ENCODE measurements around the gene TMEM185B.

TMEM185B gene

DNA sequence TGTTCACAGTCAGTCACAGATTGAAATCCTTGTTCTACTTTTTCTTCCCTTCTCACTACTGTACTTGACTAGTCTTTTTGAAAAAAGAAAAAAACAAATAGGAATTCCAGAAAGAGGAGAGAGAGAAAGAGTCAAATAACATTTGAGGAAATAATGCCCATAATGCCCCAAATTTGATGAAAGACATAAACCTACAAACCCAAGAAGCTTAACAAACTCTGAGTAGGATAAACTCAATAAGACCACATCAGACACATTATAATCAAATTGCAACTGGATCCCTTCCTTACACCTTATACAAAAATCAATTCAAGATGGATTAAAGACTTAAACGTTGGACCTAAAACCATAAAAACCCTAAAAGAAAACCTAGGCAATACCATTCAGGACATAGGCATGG, 30.9 kb downstream of the TMEM185B start:
- TF ChIP-seq SUZ12 (IDR thresholded peaks at IDR 0.05; ENCODE audit: extremely low read depth, insufficient read depth, insufficient read length) (no peak), YY1 (IDR thresholded peaks at IDR 0.05; ENCODE audit: insufficient read depth, insufficient read length) (no peak), ZNF274 (IDR thresholded peaks at IDR 0.05; ENCODE audit: low read depth, low read length) (no peak)
- Histone ChIP-seq H3K9ac (ENCODE audit: insufficient read length, low read depth) (no peak overlapping the region), H3K36me3 (ENCODE audit: insufficient read depth, insufficient read length, low read length) (no peaks in the 10 kb centered on the region)

DNA sequence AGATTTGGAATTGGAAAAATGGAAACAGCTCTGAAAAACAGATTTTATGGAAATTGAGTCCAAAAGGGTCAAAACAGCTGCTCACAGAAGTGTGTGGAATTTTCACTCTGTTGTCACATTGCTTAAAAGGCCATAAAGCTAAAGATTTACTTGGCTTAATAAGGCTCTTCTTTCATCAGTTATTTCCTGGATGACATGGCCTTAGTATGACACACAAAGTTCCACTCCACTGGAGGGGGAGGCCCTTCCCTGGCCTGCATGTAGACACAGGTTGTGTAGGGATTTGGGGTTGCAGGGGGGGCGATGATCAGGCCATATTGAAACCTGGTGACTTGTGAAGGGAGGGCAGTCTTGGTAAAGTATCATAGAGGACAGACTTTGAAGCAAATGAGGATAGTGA, 34.0 kb downstream of the TMEM185B start:
- H3K36me3 ChIP-seq (ENCODE audit: insufficient read depth, insufficient read length, low read length): no peaks in the 10 kb centered on the region
- no peak for TF ChIP-seq ZNF274 (IDR thresholded peaks at IDR 0.05; ENCODE audit: low read depth, low read length)
- no peak for TF ChIP-seq SUZ12 (IDR thresholded peaks at IDR 0.05; ENCODE audit: extremely low read depth, insufficient read depth, insufficient read length)
- TF ChIP-seq YY1 (IDR thresholded peaks at IDR 0.05; ENCODE audit: insufficient read depth, insufficient read length): no peak
- H3K4me3 ChIP-seq (ENCODE audit: insufficient read length, low read depth): no peak overlapping the region
- H3K9ac ChIP-seq (ENCODE audit: insufficient read length, low read depth): no peak overlapping the region
- H3K27me3 ChIP-seq (ENCODE audit: insufficient read depth, insufficient read length): no peaks in the 10 kb centered on the region
- H3K4me1 ChIP-seq (ENCODE audit: insufficient read depth, insufficient read length): no peaks in the 10 kb centered on the region
- no peaks in the 10 kb centered on the region for H3K9me3 ChIP-seq (ENCODE audit: insufficient read depth, low read length)
- DNase-seq (ENCODE audit: low read depth, low spot score): no peak

More for the DNA sequence above, 30.9 kb downstream of the TMEM185B start:
- no peak for DNase-seq (ENCODE audit: low read depth, low spot score)
- no peaks in the 10 kb centered on the region for H3K9me3 ChIP-seq (ENCODE audit: insufficient read depth, low read length)
- H3K27me3 ChIP-seq (ENCODE audit: insufficient read depth, insufficient read length): no peaks in the 10 kb centered on the region
- no peaks in the 10 kb centered on the region for H3K4me1 ChIP-seq (ENCODE audit: insufficient read depth, insufficient read length)
- H3K4me3 ChIP-seq (ENCODE audit: insufficient read length, low read depth): no peak overlapping the region

DNA sequence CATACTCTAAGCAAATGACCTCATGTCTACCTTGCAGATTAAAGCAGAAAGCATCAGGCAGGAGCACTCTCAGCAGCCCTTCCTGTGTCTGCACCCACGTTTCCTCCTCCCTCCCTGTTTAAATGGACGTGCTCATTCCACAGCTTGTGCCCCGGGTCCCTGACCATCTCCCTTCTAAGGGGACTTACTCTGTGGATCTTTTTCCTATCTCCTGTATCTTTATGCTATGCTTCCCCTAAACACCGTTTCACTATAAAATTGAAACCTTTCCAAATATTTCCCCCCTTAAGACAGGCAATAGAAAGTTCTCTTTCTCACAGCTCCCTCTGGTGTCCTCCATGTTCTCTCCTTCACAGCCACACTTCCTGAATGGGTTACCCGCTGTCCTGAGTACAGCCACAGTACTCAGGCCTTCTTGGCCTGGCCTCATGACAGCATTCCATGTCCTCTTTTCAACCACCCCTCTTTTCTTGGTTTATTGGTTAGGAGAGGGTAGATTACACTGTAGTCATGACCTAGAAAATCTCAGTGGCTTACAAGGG, 41.1 kb downstream of the TMEM185B start:
- no peak for DNase-seq (ENCODE audit: low read depth, low spot score)
- no peaks in the 10 kb centered on the region for H3K27me3 ChIP-seq (ENCODE audit: insufficient read depth, insufficient read length)
- no peak overlapping the region for H3K4me3 ChIP-seq (ENCODE audit: insufficient read length, low read depth)
- no peaks in the 10 kb centered on the region for H3K9me3 ChIP-seq (ENCODE audit: insufficient read depth, low read length)
- no peak overlapping the region for H3K9ac ChIP-seq (ENCODE audit: insufficient read length, low read depth)
- H3K4me1 ChIP-seq (ENCODE audit: insufficient read depth, insufficient read length): peaks cover 5% of the 10 kb centered on the region
- TF ChIP-seq YY1 (IDR thresholded peaks at IDR 0.05; ENCODE audit: insufficient read depth, insufficient read length) (no peak), SUZ12 (IDR thresholded peaks at IDR 0.05; ENCODE audit: extremely low read depth, insufficient read depth, insufficient read length) (no peak), ZNF274 (IDR thresholded peaks at IDR 0.05; ENCODE audit: low read depth, low read length) (no peak)
- peaks cover 2% of the 10 kb centered on the region for H3K36me3 ChIP-seq (ENCODE audit: insufficient read depth, insufficient read length, low read length)

GRCh38 chr2:120180066-120180465, 43.1 kb downstream of the TMEM185B start:
- Histone ChIP-seq H3K4me3 (ENCODE audit: insufficient read length, low read depth) (no peak overlapping the region), H3K4me1 (ENCODE audit: insufficient read depth, insufficient read length) (peaks cover 5% of the 10 kb centered on the region), H3K36me3 (ENCODE audit: insufficient read depth, insufficient read length, low read length) (peaks cover 11% of the 10 kb centered on the region), H3K9ac (ENCODE audit: insufficient read length, low read depth) (no peak overlapping the region), H3K9me3 (ENCODE audit: insufficient read depth, low read length) (no peaks in the 10 kb centered on the region), H3K27me3 (ENCODE audit: insufficient read depth, insufficient read length) (no peaks in the 10 kb centered on the region)
- TF ChIP-seq ZNF274 (IDR thresholded peaks at IDR 0.05; ENCODE audit: low read depth, low read length): no peak
- no peak for TF ChIP-seq YY1 (IDR thresholded peaks at IDR 0.05; ENCODE audit: insufficient read depth, insufficient read length)
- TF ChIP-seq SUZ12 (IDR thresholded peaks at IDR 0.05; ENCODE audit: extremely low read depth, insufficient read depth, insufficient read length): no peak
- DNase-seq (ENCODE audit: low read depth, low spot score): no peak

DNA sequence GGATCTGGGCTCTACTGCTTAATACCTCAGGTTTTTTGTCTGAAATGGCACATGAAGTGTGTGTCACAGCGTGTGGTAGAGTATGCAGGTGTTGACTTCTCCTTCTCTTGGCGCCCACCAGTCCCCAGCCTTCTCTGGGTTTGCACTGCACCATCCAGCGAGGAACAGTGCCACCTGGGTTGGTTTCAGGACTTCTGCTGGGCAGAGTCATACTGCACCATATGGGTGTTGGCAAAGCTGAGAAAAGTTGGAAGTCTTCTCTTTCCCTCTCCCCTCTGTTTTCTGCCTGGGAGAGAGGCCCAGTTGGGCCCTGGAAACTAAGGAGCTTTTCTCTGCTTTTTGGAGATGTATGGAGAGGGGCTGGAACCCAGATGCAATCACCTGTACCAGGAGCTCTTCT, 43.8 kb downstream of the TMEM185B start:
- peaks cover 11% of the 10 kb centered on the region for H3K36me3 ChIP-seq (ENCODE audit: insufficient read depth, insufficient read length, low read length)
- DNase-seq (ENCODE audit: low read depth, low spot score): no peak
- no peak overlapping the region for H3K9ac ChIP-seq (ENCODE audit: insufficient read length, low read depth)
- TF ChIP-seq YY1 (IDR thresholded peaks at IDR 0.05; ENCODE audit: insufficient read depth, insufficient read length) (no peak), ZNF274 (IDR thresholded peaks at IDR 0.05; ENCODE audit: low read depth, low read length) (no peak)
- H3K4me1 ChIP-seq (ENCODE audit: insufficient read depth, insufficient read length): peaks cover 5% of the 10 kb centered on the region
- no peaks in the 10 kb centered on the region for H3K9me3 ChIP-seq (ENCODE audit: insufficient read depth, low read length)
- H3K4me3 ChIP-seq (ENCODE audit: insufficient read length, low read depth): no peak overlapping the region
- no peaks in the 10 kb centered on the region for H3K27me3 ChIP-seq (ENCODE audit: insufficient read depth, insufficient read length)

- H3K36me3 ChIP-seq (ENCODE audit: insufficient read depth, insufficient read length, low read length): peaks cover 11% of the 10 kb centered on the region
- H3K9me3 ChIP-seq (ENCODE audit: insufficient read depth, low read length): no peaks in the 10 kb centered on the region
- no peaks in the 10 kb centered on the region for H3K27me3 ChIP-seq (ENCODE audit: insufficient read depth, insufficient read length)
- TF ChIP-seq SUZ12 (IDR thresholded peaks at IDR 0.05; ENCODE audit: extremely low read depth, insufficient read depth, insufficient read length) (no peak), YY1 (IDR thresholded peaks at IDR 0.05; ENCODE audit: insufficient read depth, insufficient read length) (no peak), ZNF274 (IDR thresholded peaks at IDR 0.05; ENCODE audit: low read depth, low read length) (no peak)
- DNase-seq (ENCODE audit: low read depth, low spot score): no peak
- peaks cover 5% of the 10 kb centered on the region for H3K4me1 ChIP-seq (ENCODE audit: insufficient read depth, insufficient read length)
- H3K9ac ChIP-seq (ENCODE audit: insufficient read length, low read depth): no peak overlapping the region
- no peak overlapping the region for H3K4me3 ChIP-seq (ENCODE audit: insufficient read length, low read depth)
These were observed 45.2 kb downstream of the TMEM185B start for GRCh38 chr2:120177973-120178372.

GRCh38 chr2:120177001-120177621, 46.1 kb downstream of the TMEM185B start:
- Histone ChIP-seq H3K36me3 (ENCODE audit: insufficient read depth, insufficient read length, low read length) (peaks cover 11% of the 10 kb centered on the region), H3K4me3 (ENCODE audit: insufficient read length, low read depth) (no peak overlapping the region), H3K4me1 (ENCODE audit: insufficient read depth, insufficient read length) (peaks cover 5% of the 10 kb centered on the region), H3K9me3 (ENCODE audit: insufficient read depth, low read length) (no peaks in the 10 kb centered on the region), H3K9ac (ENCODE audit: insufficient read length, low read depth) (no peak overlapping the region), H3K27me3 (ENCODE audit: insufficient read depth, insufficient read length) (no peaks in the 10 kb centered on the region)
- no peak for DNase-seq (ENCODE audit: low read depth, low spot score)
- TF ChIP-seq YY1 (IDR thresholded peaks at IDR 0.05; ENCODE audit: insufficient read depth, insufficient read length): no peak
- no peak for TF ChIP-seq SUZ12 (IDR thresholded peaks at IDR 0.05; ENCODE audit: extremely low read depth, insufficient read depth, insufficient read length)
- TF ChIP-seq ZNF274 (IDR thresholded peaks at IDR 0.05; ENCODE audit: low read depth, low read length): no peak
